WTC11 (cell line): ENCODE data around the gene ZBTB20. TPM values are rescaled to one million over a fixed set of nuclear protein-coding genes. Genes with fewer than 3 reads are reported as not detected.

ENCODE experiments used
- ATAC-seq: fragments of 200-7000 bp; cut with Tn5 transposase; 2 replicates; pipeline ENCODE4 v1.10.0; 2021; ENCODE audit warnings: mild to moderate bottlenecking, moderate library complexity
- CTCF ChIA-PET: fragments of 300-600 bp; sonication (Branson Sonifier 250); formaldehyde crosslinking; loops from one replicate; lab custom pipeline; 2021; ENCODE audit warnings: antibody characterized with exemption; lab: Charles Lee
- POLR2A ChIA-PET: fragments of 350-600 bp; sonication (Branson Sonifier 250); formaldehyde crosslinking; loops from one replicate; lab custom pipeline; 2021; ENCODE audit warnings: antibody characterized with exemption; lab: Charles Lee
- DNase-seq: peaks from one replicate; pipeline ENCODE4 v3.0.0; 2021; ENCODE audit warnings: low spot score
- H3K27ac Mint-ChIP-seq: 2 replicates; pipeline ENCODE4 v1.8.0; 2021; ENCODE audit warnings: mixed read lengths
- H3K27me3 Mint-ChIP-seq: 2 replicates; pipeline ENCODE4 v1.8.0; 2021; ENCODE audit warnings: low read depth, mild to moderate bottlenecking, moderate library complexity, mixed read lengths
- H3K36me3 Mint-ChIP-seq: 2 replicates; pipeline ENCODE4 v1.8.0; 2021; ENCODE audit warnings: mixed read lengths
- H3K4me1 Mint-ChIP-seq: 2 replicates; pipeline ENCODE4 v1.8.0; 2022; ENCODE audit warnings: mixed read lengths
- H3K4me3 Mint-ChIP-seq: 2 replicates; pipeline ENCODE4 v1.8.0; 2021; ENCODE audit warnings: mild to moderate bottlenecking, moderate library complexity, mixed read lengths
- H3K9me3 Mint-ChIP-seq: 2 replicates; pipeline ENCODE4 v1.8.0; 2021; ENCODE audit warnings: mixed read lengths
- CBFB ChIP-seq: sonication (generic); formaldehyde crosslinking; IDR thresholded peaks from 2 replicates; pipeline ENCODE4 v1.8.1; 2022; ENCODE audit warnings: mild to moderate bottlenecking, low read depth, missing genetic modification reagents
- CREM ChIP-seq: sonication (generic); formaldehyde crosslinking; IDR thresholded peaks from 2 replicates; pipeline ENCODE4 v1.8.1; 2022; ENCODE audit warnings: mild to moderate bottlenecking, missing genetic modification reagents, moderate library complexity
- FOXP1 ChIP-seq: sonication (generic); formaldehyde crosslinking; IDR thresholded peaks from 2 replicates; pipeline ENCODE4 v1.8.0; 2022; ENCODE audit warnings: missing genetic modification reagents, mild to moderate bottlenecking, moderate library complexity, borderline replicate concordance
- GABPB1 ChIP-seq: sonication (generic); formaldehyde crosslinking; IDR thresholded peaks from 2 replicates; pipeline ENCODE4 v1.8.1; 2023; ENCODE audit warnings: mild to moderate bottlenecking, missing genetic modification reagents
- GTF2I ChIP-seq: fragments of 250-450 bp; sonication (Bioruptor Pico); conservative IDR thresholded peaks from 2 replicates; pipeline ENCODE4 v1.4.0; 2021; ENCODE audit warnings: mild to moderate bottlenecking
- NR1H2 ChIP-seq: sonication (generic); formaldehyde crosslinking; IDR thresholded peaks from 2 replicates; pipeline ENCODE4 v1.9.0; 2021; ENCODE audit warnings: mild to moderate bottlenecking, moderate library complexity, missing genetic modification reagents
- NR2C2 ChIP-seq: sonication (generic); formaldehyde crosslinking; IDR thresholded peaks from 2 replicates; pipeline ENCODE4 v1.8.0; 2022; ENCODE audit warnings: mild to moderate bottlenecking, missing genetic modification reagents
- NR3C1 ChIP-seq: sonication (generic); formaldehyde crosslinking; conservative IDR thresholded peaks from 2 replicates; pipeline ENCODE4 v1.8.1; 2023; ENCODE audit warnings: low read depth, mild to moderate bottlenecking, missing genetic modification reagents
- OVOL2 ChIP-seq: fragments of 250-450 bp; sonication (Bioruptor Pico); IDR thresholded peaks from 2 replicates; pipeline ENCODE4 v1.9.0; 2021; ENCODE audit warnings: mild to moderate bottlenecking, borderline replicate concordance
- SMAD4 ChIP-seq: sonication (generic); formaldehyde crosslinking; IDR thresholded peaks from 2 replicates; pipeline ENCODE4 v1.8.0; 2022; ENCODE audit warnings: mild to moderate bottlenecking, missing genetic modification reagents
- TCF7 ChIP-seq: sonication (generic); formaldehyde crosslinking; IDR thresholded peaks from 2 replicates; pipeline ENCODE4 v1.8.0; 2022; ENCODE audit warnings: mild to moderate bottlenecking, low read depth, missing genetic modification reagents, moderate library complexity
- TEAD4 ChIP-seq: sonication (generic); formaldehyde crosslinking; IDR thresholded peaks from 2 replicates; pipeline ENCODE4 v1.8.0; 2022; ENCODE audit warnings: mild to moderate bottlenecking, missing genetic modification reagents
- TP53 ChIP-seq: sonication (generic); formaldehyde crosslinking; IDR thresholded peaks from 2 replicates; pipeline ENCODE4 v1.8.1; 2023; ENCODE audit warnings: mild to moderate bottlenecking, missing genetic modification reagents
- ZNF423 ChIP-seq: fragments of 250-450 bp; sonication (Bioruptor Pico); IDR thresholded peaks from 2 replicates; pipeline ENCODE4 v2.1.2; 2022; ENCODE audit warnings: mild to moderate bottlenecking, moderate library complexity
- total RNA-seq: library from RNA; stranded (reverse); gene quantifications from 3 replicates; pipeline ENCODE4 v1.2.3, GENCODE V29; 2021
- TF ChIP-seq, protein P1 (sequence below): sonication (generic); formaldehyde crosslinking; IDR thresholded peaks from 2 replicates; pipeline ENCODE4 v1.8.0; 2022; ENCODE audit warnings: missing genetic modification reagents
- TF ChIP-seq, protein P2 (sequence below): sonication (generic); formaldehyde crosslinking; IDR thresholded peaks from 2 replicates; pipeline ENCODE4 v1.8.1; 2022; ENCODE audit warnings: missing genetic modification reagents, borderline replicate concordance
- TF ChIP-seq, protein P3 (sequence below): sonication (generic); formaldehyde crosslinking; IDR thresholded peaks from 2 replicates; pipeline ENCODE4 v1.8.1; 2022; ENCODE audit warnings: low read depth, mild to moderate bottlenecking, moderate library complexity, missing genetic modification reagents, borderline replicate concordance
- TF ChIP-seq, protein P4 (sequence below): sonication (generic); formaldehyde crosslinking; IDR thresholded peaks from 2 replicates; pipeline ENCODE4 v1.8.0; 2022; ENCODE audit warnings: mild to moderate bottlenecking, missing genetic modification reagents
- TF ChIP-seq, protein P5 (sequence below): sonication (generic); formaldehyde crosslinking; IDR thresholded peaks from 2 replicates; pipeline ENCODE4 v1.8.0; 2022; ENCODE audit warnings: mild to moderate bottlenecking, missing genetic modification reagents
- TF ChIP-seq, protein P6 (sequence below): sonication (generic); formaldehyde crosslinking; IDR thresholded peaks from 2 replicates; pipeline ENCODE4 v1.8.1; 2023; ENCODE audit warnings: mild to moderate bottlenecking, moderate library complexity, missing genetic modification reagents

ZBTB20 gene
- total RNA-seq, 1 experiment from 2014 or later, result 1.5 TPM

DNA sequence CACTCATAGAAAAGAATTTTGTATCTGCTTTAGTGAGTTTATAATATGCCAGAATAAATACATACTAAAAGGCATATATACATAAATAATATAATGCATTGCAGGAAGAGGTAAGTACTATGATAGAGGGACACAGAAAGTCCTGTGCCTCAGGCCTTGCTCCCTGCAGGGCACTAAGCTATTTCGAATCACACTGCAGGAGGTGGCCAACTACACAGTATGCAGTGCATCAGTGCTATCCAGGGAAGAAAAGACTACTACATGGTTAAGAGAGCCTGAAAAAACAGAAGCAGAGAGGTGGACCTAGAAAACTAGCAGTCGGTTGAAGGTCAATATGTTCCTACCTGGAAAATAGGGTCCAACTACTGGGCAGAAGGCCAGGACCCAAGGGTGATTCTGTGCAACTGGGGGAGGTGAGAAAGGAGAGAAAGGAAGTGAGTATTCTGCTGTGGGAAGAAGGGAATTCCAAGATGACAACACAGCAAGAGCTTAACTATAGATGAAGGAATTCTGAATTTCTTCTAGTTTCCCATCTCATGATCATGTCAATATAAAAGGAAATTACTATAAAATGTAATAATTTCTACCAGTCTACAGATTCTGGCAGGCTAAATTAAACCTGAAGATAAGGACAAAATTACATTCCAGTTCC, 218.0 kb downstream of the ZBTB20 start:
- DNase-seq (no peak), ATAC-seq (peak; percentile 65)
- H3K36me3 Mint-ChIP-seq, result no peaks in the 10 kb centered on the region
- POLR2A ChIA-PET, result no interaction called here
- H3K9me3 Mint-ChIP-seq, result peaks cover 7% of the 10 kb centered on the region; the same call in 1 of the 2 replicates
- H3K4me1 Mint-ChIP-seq, result peaks cover 6% of the 10 kb centered on the region
- no peaks in the 10 kb centered on the region for H3K27me3 Mint-ChIP-seq
- CTCF ChIA-PET, result no interaction called here
- TF ChIP-seq, protein P1, sequence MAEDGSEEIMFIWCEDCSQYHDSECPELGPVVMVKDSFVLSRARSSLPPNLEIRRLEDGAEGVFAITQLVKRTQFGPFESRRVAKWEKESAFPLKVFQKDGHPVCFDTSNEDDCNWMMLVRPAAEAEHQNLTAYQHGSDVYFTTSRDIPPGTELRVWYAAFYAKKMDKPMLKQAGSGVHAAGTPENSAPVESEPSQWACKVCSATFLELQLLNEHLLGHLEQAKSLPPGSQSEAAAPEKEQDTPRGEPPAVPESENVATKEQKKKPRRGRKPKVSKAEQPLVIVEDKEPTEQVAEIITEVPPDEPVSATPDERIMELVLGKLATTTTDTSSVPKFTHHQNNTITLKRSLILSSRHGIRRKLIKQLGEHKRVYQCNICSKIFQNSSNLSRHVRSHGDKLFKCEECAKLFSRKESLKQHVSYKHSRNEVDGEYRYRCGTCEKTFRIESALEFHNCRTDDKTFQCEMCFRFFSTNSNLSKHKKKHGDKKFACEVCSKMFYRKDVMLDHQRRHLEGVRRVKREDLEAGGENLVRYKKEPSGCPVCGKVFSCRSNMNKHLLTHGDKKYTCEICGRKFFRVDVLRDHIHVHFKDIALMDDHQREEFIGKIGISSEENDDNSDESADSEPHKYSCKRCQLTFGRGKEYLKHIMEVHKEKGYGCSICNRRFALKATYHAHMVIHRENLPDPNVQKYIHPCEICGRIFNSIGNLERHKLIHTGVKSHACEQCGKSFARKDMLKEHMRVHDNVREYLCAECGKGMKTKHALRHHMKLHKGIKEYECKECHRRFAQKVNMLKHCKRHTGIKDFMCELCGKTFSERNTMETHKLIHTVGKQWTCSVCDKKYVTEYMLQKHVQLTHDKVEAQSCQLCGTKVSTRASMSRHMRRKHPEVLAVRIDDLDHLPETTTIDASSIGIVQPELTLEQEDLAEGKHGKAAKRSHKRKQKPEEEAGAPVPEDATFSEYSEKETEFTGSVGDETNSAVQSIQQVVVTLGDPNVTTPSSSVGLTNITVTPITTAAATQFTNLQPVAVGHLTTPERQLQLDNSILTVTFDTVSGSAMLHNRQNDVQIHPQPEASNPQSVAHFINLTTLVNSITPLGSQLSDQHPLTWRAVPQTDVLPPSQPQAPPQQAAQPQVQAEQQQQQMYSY (CRISPR knock-in tag), result no peak
- TF ChIP-seq ZNF423 (CRISPR knock-in tag), result peak; percentile 16; the same call in 1 of the 2 replicates
- no peak overlapping the region for H3K4me3 Mint-ChIP-seq
- no peak overlapping the region for H3K27ac Mint-ChIP-seq

DNA sequence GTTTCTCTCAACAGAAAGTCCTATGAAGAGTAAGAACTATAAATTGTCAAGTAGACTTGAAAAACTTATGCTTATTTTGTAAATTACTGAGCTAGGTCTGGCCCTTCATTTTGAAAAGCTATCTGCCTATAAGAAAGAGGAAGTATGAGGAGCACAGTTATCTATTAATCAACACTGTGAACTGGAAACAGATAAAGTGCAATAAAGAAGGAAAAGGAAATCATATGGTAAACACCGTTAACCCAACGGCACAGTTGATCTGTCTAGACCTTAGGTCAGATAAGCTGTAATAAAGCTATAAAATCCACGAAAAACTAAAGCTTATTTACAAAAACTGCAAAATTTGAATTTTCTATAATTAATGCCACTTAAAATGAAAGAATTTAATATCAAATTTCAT, 242.5 kb downstream of the ZBTB20 start:
- Mint-ChIP-seq H3K4me3 (no peak overlapping the region), H3K27me3 (peaks cover 60% of the 10 kb centered on the region), H3K36me3 (no peaks in the 10 kb centered on the region), H3K9me3 (no peaks in the 10 kb centered on the region), H3K4me1 (peaks cover 15% of the 10 kb centered on the region), H3K27ac (no peak overlapping the region)
- CTCF ChIA-PET, result no interaction called here
- POLR2A ChIA-PET, result no interaction called here
- TF ChIP-seq TCF7 (CRISPR knock-in tag) (no peak), NR1H2 (CRISPR knock-in tag) (no peak), NR3C1 (no peak), CBFB (no peak), NR2C2 (CRISPR knock-in tag) (no peak), GABPB1 (CRISPR knock-in tag) (no peak), FOXP1 (no peak), CREM (no peak), TEAD4 (no peak), SMAD4 (no peak), TP53 (no peak), OVOL2 (CRISPR knock-in tag) (no peak), GTF2I (no peak)
- TF ChIP-seq, protein P2, sequence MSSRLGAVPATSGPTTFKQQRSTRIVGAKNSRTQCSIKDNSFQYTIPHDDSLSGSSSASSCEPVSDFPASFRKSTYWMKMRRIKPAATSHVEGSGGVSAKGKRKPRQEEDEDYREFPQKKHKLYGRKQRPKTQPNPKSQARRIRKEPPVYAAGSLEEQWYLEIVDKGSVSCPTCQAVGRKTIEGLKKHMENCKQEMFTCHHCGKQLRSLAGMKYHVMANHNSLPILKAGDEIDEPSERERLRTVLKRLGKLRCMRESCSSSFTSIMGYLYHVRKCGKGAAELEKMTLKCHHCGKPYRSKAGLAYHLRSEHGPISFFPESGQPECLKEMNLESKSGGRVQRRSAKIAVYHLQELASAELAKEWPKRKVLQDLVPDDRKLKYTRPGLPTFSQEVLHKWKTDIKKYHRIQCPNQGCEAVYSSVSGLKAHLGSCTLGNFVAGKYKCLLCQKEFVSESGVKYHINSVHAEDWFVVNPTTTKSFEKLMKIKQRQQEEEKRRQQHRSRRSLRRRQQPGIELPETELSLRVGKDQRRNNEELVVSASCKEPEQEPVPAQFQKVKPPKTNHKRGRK (CRISPR knock-in tag), result no peak
- TF ChIP-seq, protein P3, sequence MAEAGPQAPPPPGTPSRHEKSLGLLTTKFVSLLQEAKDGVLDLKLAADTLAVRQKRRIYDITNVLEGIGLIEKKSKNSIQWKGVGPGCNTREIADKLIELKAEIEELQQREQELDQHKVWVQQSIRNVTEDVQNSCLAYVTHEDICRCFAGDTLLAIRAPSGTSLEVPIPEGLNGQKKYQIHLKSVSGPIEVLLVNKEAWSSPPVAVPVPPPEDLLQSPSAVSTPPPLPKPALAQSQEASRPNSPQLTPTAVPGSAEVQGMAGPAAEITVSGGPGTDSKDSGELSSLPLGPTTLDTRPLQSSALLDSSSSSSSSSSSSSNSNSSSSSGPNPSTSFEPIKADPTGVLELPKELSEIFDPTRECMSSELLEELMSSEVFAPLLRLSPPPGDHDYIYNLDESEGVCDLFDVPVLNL, result no peak
- TF ChIP-seq, protein P4, sequence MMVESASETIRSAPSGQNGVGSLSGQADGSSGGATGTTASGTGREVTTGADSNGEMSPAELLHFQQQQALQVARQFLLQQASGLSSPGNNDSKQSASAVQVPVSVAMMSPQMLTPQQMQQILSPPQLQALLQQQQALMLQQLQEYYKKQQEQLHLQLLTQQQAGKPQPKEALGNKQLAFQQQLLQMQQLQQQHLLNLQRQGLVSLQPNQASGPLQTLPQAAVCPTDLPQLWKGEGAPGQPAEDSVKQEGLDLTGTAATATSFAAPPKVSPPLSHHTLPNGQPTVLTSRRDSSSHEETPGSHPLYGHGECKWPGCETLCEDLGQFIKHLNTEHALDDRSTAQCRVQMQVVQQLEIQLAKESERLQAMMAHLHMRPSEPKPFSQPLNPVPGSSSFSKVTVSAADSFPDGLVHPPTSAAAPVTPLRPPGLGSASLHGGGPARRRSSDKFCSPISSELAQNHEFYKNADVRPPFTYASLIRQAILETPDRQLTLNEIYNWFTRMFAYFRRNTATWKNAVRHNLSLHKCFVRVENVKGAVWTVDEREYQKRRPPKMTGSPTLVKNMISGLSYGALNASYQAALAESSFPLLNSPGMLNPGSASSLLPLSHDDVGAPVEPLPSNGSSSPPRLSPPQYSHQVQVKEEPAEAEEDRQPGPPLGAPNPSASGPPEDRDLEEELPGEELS, result no peak
- TF ChIP-seq, protein P1 (CRISPR knock-in tag), result no peak
- TF ChIP-seq, protein P5, sequence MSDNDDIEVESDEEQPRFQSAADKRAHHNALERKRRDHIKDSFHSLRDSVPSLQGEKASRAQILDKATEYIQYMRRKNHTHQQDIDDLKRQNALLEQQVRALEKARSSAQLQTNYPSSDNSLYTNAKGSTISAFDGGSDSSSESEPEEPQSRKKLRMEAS (CRISPR knock-in tag), result no peak
- TF ChIP-seq, protein P6, sequence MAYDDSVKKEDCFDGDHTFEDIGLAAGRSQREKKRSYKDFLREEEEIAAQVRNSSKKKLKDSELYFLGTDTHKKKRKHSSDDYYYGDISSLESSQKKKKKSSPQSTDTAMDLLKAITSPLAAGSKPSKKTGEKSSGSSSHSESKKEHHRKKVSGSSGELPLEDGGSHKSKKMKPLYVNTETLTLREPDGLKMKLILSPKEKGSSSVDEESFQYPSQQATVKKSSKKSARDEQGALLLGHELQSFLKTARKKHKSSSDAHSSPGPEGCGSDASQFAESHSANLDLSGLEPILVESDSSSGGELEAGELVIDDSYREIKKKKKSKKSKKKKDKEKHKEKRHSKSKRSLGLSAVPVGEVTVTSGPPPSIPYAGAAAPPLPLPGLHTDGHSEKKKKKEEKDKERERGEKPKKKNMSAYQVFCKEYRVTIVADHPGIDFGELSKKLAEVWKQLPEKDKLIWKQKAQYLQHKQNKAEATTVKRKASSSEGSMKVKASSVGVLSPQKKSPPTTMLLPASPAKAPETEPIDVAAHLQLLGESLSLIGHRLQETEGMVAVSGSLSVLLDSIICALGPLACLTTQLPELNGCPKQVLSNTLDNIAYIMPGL (CRISPR knock-in tag), result no peak
- DNase-seq, result no peak
- ATAC-seq, result no peak
